ENCODE data around the gene NOX4.

DNA sequence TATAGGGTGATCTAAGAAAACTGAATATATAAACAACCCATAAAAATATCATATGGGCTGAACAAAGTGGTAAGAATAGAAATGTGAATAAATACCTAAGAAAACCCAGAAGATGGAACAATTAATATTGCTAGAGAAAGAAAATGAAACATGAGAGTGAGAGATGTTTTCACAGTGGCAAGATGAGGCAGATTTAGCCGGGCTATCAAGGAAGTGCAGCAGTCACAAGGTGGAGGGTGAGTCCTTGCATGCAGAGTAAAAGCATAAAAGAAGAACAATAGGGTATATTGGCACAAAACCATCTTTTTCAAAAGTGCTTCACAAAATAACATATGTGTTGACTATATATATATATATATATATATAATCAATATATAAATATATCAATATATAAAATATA is 49.6 kb downstream of the NOX4 start:
- TF ChIP-seq, protein P1, sequence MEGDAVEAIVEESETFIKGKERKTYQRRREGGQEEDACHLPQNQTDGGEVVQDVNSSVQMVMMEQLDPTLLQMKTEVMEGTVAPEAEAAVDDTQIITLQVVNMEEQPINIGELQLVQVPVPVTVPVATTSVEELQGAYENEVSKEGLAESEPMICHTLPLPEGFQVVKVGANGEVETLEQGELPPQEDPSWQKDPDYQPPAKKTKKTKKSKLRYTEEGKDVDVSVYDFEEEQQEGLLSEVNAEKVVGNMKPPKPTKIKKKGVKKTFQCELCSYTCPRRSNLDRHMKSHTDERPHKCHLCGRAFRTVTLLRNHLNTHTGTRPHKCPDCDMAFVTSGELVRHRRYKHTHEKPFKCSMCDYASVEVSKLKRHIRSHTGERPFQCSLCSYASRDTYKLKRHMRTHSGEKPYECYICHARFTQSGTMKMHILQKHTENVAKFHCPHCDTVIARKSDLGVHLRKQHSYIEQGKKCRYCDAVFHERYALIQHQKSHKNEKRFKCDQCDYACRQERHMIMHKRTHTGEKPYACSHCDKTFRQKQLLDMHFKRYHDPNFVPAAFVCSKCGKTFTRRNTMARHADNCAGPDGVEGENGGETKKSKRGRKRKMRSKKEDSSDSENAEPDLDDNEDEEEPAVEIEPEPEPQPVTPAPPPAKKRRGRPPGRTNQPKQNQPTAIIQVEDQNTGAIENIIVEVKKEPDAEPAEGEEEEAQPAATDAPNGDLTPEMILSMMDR (IDR thresholded peaks at IDR 0.05; ENCODE audit: insufficient read depth, low read length): no peak
- TF ChIP-seq SPI1 (IDR thresholded peaks at IDR 0.05; ENCODE audit: borderline replicate concordance, low read depth) (no peak), POLR2AphosphoS5 (IDR thresholded peaks at IDR 0.05; ENCODE audit: low read depth) (no peak), GABPA (IDR thresholded peaks at IDR 0.05; ENCODE audit: low read depth) (no peak)
- TF ChIP-seq, protein P2, sequence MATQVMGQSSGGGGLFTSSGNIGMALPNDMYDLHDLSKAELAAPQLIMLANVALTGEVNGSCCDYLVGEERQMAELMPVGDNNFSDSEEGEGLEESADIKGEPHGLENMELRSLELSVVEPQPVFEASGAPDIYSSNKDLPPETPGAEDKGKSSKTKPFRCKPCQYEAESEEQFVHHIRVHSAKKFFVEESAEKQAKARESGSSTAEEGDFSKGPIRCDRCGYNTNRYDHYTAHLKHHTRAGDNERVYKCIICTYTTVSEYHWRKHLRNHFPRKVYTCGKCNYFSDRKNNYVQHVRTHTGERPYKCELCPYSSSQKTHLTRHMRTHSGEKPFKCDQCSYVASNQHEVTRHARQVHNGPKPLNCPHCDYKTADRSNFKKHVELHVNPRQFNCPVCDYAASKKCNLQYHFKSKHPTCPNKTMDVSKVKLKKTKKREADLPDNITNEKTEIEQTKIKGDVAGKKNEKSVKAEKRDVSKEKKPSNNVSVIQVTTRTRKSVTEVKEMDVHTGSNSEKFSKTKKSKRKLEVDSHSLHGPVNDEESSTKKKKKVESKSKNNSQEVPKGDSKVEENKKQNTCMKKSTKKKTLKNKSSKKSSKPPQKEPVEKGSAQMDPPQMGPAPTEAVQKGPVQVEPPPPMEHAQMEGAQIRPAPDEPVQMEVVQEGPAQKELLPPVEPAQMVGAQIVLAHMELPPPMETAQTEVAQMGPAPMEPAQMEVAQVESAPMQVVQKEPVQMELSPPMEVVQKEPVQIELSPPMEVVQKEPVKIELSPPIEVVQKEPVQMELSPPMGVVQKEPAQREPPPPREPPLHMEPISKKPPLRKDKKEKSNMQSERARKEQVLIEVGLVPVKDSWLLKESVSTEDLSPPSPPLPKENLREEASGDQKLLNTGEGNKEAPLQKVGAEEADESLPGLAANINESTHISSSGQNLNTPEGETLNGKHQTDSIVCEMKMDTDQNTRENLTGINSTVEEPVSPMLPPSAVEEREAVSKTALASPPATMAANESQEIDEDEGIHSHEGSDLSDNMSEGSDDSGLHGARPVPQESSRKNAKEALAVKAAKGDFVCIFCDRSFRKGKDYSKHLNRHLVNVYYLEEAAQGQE (IDR thresholded peaks at IDR 0.05; ENCODE audit: insufficient replicate concordance, low read depth): no peak

Measured in HL-60 (cell line).